K562 (cell line): ENCODE results near the gene ZNF865. TPM values are rescaled to one million over a fixed set of nuclear protein-coding genes. Genes with fewer than 3 reads are reported as not detected.

Source experiments
- BCLAF1 ChIP-seq, 2 experiments: fragments of 450-650 bp in 1 of 2; IDR thresholded peaks; 2 replicates each; pipeline ENCODE4 v1.6.1; 2011 to 2017; ENCODE audit warnings: low read depth in 2 of 2, antibody characterized with exemption in 1 of 2, borderline replicate concordance in 1 of 2, low read length in 1 of 2, mild to moderate bottlenecking in 1 of 2, mixed read lengths in 1 of 2; ENCODE audit not compliant: control insufficient read depth in 1 of 2
- E2F6 ChIP-seq, 2 experiments: IDR thresholded peaks; 2 replicates each; pipeline ENCODE4 v1.6.1; 2011; ENCODE audit warnings: borderline replicate concordance in 1 of 2, control low read depth in 1 of 2, low read depth in 1 of 2, low read length in 1 of 2, mild to moderate bottlenecking in 1 of 2, mixed read lengths in 1 of 2, moderate library complexity in 1 of 2; ENCODE audit not compliant: insufficient read depth in 1 of 2, insufficient read length in 1 of 2, poor library complexity in 1 of 2, severe bottlenecking in 1 of 2; ENCODE audit errors: extremely low read depth in 1 of 2
- FOXA3 ChIP-seq, 2 experiments: fragments of 450-650 bp in 1 of 2; sonication (generic) in 1 of 2; formaldehyde crosslinking; IDR thresholded peaks in 1 of 2; conservative IDR thresholded peaks in 1 of 2; 2 replicates each; pipeline versions ENCODE4 v1.4.0 to v1.8.0; 2020 to 2022; ENCODE audit warnings: mild to moderate bottlenecking in 2 of 2, missing genetic modification reagents in 1 of 2
- IRF2 ChIP-seq: sonication (generic); formaldehyde crosslinking; IDR thresholded peaks from 2 replicates; pipeline ENCODE4 v1.8.1; 2022; ENCODE audit warnings: mild to moderate bottlenecking, missing genetic modification reagents
- IRF9 ChIP-seq: fragments of 450-650 bp; IDR thresholded peaks from 2 replicates; pipeline ENCODE4 v1.6.1; 2016; ENCODE audit warnings: missing biosample characterization, missing genetic modification characterization
- MYNN ChIP-seq, 2 experiments: sonication (generic); formaldehyde crosslinking in 1 of 2; IDR thresholded peaks; 2 replicates each; pipeline versions ENCODE4 v1.5.0 to v1.6.1; 2016 to 2020; ENCODE audit warnings: antibody characterized with exemption in 1 of 2, missing genetic modification reagents in 1 of 2
- PRMT5 ChIP-seq: sonication (generic); formaldehyde crosslinking; IDR thresholded peaks from 2 replicates; pipeline ENCODE4 v1.5.0; 2020; ENCODE audit warnings: missing genetic modification reagents
- RBFOX2 ChIP-seq: fragments of 200-400 bp; formaldehyde crosslinking; IDR thresholded peaks from 2 replicates; pipeline ENCODE4 v1.6.1; 2017; ENCODE audit warnings: low read depth, mild to moderate bottlenecking, low read length, moderate library complexity
- RNF219 ChIP-seq: fragments of 250-450 bp; sonication (Bioruptor Pico); IDR thresholded peaks from 2 replicates; pipeline ENCODE4 v1.5.0; 2022; ENCODE audit warnings: mild to moderate bottlenecking
- SLC30A9 ChIP-seq: fragments of 250-450 bp; sonication (Bioruptor Pico); IDR thresholded peaks from 2 replicates; pipeline ENCODE4 v1.8.0; 2022; ENCODE audit warnings: mild to moderate bottlenecking, moderate library complexity
- SP1 ChIP-seq: sonication (generic); formaldehyde crosslinking; IDR thresholded peaks from 2 replicates; pipeline ENCODE4 v1.8.1; 2022; ENCODE audit warnings: mild to moderate bottlenecking, missing genetic modification reagents
- STAT5A ChIP-seq: IDR thresholded peaks from 2 replicates; pipeline ENCODE4 v1.6.1; 2012; ENCODE audit warnings: low read length, inconsistent platforms, borderline replicate concordance
- TBP ChIP-seq: optimal IDR thresholded peaks from 2 replicates; pipeline ENCODE3; 2011; ENCODE audit warnings: low read depth, low read length, improper control_type of control experiment
- ZBTB11 ChIP-seq, 3 experiments: fragments of 200-800 bp in 1 of 3; fragments of 250-450 bp in 1 of 3; fragments of 450-650 bp in 1 of 3; sonication (Bioruptor Pico) in 1 of 3; sonication (Bioruptor generic) in 1 of 3; formaldehyde crosslinking in 1 of 3; IDR thresholded peaks; 2 replicates each; pipeline versions ENCODE4 v1.6.1 to v1.8.0; 2016 to 2022; ENCODE audit warnings: mild to moderate bottlenecking in 2 of 3, missing genetic modification characterization in 2 of 3, missing compliant biosample characterization in 1 of 3, moderate library complexity in 1 of 3
- ZNF354B ChIP-seq: fragments of 250-450 bp; sonication (Bioruptor Pico); IDR thresholded peaks from 2 replicates; pipeline ENCODE4 v1.4.0; 2020
- polyA plus RNA-seq, 8 experiments: library from polyadenylated mRNA; depleted of rRNA in 4 of 8; stranded (reverse) in 5 of 8; unstranded in 3 of 8; fragments of >200 nt; fragmentation: Nextera tagmentation in 2 of 8; fragmentation: Illumina TruSeq in 1 of 8; extraction: Ambion mirVana in 2 of 8; extraction: Trizol in 1 of 8; gene quantifications; 2 replicates each; pipeline versions ENCODE4 v1.2.1 to v1.2.3, GENCODE V29; 2011 to 2014; ENCODE audit warnings: inconsistent platforms in 1 of 8, missing spikeins in 1 of 8
- total RNA-seq, 7 experiments: library from RNA; depleted of rRNA in 6 of 7; stranded (reverse); fragments of >200 nt in 6 of 7; fragmentation: Illumina TruSeq in 2 of 7; extraction: Trizol in 2 of 7; gene quantifications; 2 replicates each; pipeline versions ENCODE4 v1.2.1 to v1.2.3, GENCODE V29; 2011 to 2021; ENCODE audit warnings: low replicate concordance in 1 of 7

The ZNF865 gene
- total and polyA plus RNA-seq, 9 of the 15 experiments (the other 6 are each of a cell fraction or from before 2014, with no cell fraction given): 0.40 to 18.8 (median 1.6) TPM; not detected in 2

- TF ChIP-seq BCLAF1 (IDR thresholded peaks at IDR 0.05; ENCODE audit: borderline replicate concordance in 1 of 2, control insufficient read depth in 1 of 2, low read depth in 2 of 2, low read length in 1 of 2) (no peak), STAT5A (no peak), IRF2 (CRISPR knock-in tag) (peak; percentile 96), IRF9 (tag) (no peak), PRMT5 (CRISPR knock-in tag) (peak; percentile 91), TBP (no peak), ZNF354B (CRISPR knock-in tag) (no peak), SP1 (CRISPR knock-in tag) (peak; percentile 54), FOXA3 (CRISPR knock-in tag; conservative IDR thresholded peaks at IDR 0.05 in 1 of 2, IDR thresholded peaks at IDR 0.05 in 1 of 2) (peak in 1 of 2 experiments; percentile 94; a peak in 2 of 4 replicates), E2F6 (IDR thresholded peaks at IDR 0.05; ENCODE audit: borderline replicate concordance in 1 of 2, extremely low read depth in 1 of 2, insufficient read depth in 1 of 2, insufficient read length in 1 of 2, low read depth in 1 of 2, low read length in 1 of 2, poor library complexity in 1 of 2, severe bottlenecking in 1 of 2) (peak; percentile 100), RBFOX2 (peak; percentile 78), SLC30A9 (CRISPR knock-in tag) (no peak), RNF219 (CRISPR knock-in tag) (no peak), ZBTB11 (CRISPR knock-in tag; IDR thresholded peaks at IDR 0.05) (no peak), MYNN (IDR thresholded peaks at IDR 0.05) (0 out of 2 replicates have a peak, but pooled peaks have one; percentile 38), MYNN (CRISPR knock-in tag; IDR thresholded peaks at IDR 0.05) (no peak)
Observed at GRCh38 chr19:55640043-55640576, 34.7 kb downstream of the ZNF865 start (continued).
